Progenitor cell of endocrine pancreas (in vitro differentiated cells): ENCODE results near the gene SIAH1. TPM values are rescaled to one million over a fixed set of nuclear protein-coding genes. Genes with fewer than 3 reads are reported as not detected.
A peak's percentile ranks its signal among the peaks of the same experiment; 100 is the strongest.

Experiments used
- DNase-seq: peaks from one replicate; pipeline ENCODE4 v3.0.0; 2021; ENCODE audit warnings: low spot score; ENCODE audit not compliant: unreplicated experiment
- H3K27ac Mint-ChIP-seq: 2 replicates; pipeline ENCODE4 v1.8.0; 2021; ENCODE audit warnings: mild to moderate bottlenecking, moderate library complexity, mixed read lengths
- H3K27me3 Mint-ChIP-seq: 2 replicates; pipeline ENCODE4 v1.8.0; 2021; ENCODE audit warnings: mixed read lengths
- H3K36me3 Mint-ChIP-seq: 2 replicates; pipeline ENCODE4 v1.8.0; 2022; ENCODE audit warnings: mixed read lengths; ENCODE audit not compliant: insufficient read depth
- H3K4me1 Mint-ChIP-seq: 2 replicates; pipeline ENCODE4 v1.8.0; 2021; ENCODE audit warnings: low read depth, mixed read lengths
- H3K4me3 Mint-ChIP-seq: 2 replicates; pipeline ENCODE4 v1.8.0; 2021; ENCODE audit warnings: low read depth, mild to moderate bottlenecking, moderate library complexity, mixed read lengths
- H3K9me3 Mint-ChIP-seq: 2 replicates; pipeline ENCODE4 v1.8.0; 2021; ENCODE audit warnings: low read depth, mixed read lengths
- CTCF ChIP-seq: fragments of 200-600 bp; sonication (generic); IDR thresholded peaks from one replicate; pipeline ENCODE4 v1.5.0; 2021; ENCODE audit warnings: antibody characterized with exemption, mild to moderate bottlenecking; ENCODE audit not compliant: unreplicated experiment
- total RNA-seq: library from RNA; stranded (reverse); gene quantifications from 2 replicates; pipeline ENCODE4 v1.2.1, GENCODE V29; 2021

SIAH1 gene
- total RNA-seq, 1 donor from 2014 or later, result 40.5 TPM

DNA sequence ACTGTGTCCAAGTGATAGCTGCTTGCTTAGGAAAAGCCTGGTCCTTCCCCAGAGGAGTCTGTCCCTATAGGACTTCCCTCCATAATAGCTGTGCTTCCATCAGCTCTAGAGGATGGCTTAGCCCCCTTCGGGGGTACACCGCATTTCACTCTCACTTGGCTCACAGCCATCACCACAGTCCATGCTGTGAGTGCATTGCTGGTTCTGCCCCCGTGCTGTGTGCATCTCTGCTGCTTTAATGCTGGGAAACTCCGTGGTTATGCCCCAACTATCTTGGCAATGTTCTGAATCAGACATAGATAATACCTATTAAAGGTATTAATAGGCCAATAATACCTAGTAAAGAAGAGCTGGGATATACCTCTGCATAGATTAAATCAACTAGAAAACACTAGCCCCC, 58.3 kb downstream of the SIAH1 start:
- H3K4me3 Mint-ChIP-seq, result no peak overlapping the region
- no peak overlapping the region for H3K27ac Mint-ChIP-seq
- no peaks in the 10 kb centered on the region for H3K9me3 Mint-ChIP-seq
- peaks cover 9% of the 10 kb centered on the region for H3K36me3 Mint-ChIP-seq
- DNase-seq, result no peak
- TF ChIP-seq CTCF, result no peak
- H3K4me1 Mint-ChIP-seq, result no peaks in the 10 kb centered on the region
- no peaks in the 10 kb centered on the region for H3K27me3 Mint-ChIP-seq

DNA sequence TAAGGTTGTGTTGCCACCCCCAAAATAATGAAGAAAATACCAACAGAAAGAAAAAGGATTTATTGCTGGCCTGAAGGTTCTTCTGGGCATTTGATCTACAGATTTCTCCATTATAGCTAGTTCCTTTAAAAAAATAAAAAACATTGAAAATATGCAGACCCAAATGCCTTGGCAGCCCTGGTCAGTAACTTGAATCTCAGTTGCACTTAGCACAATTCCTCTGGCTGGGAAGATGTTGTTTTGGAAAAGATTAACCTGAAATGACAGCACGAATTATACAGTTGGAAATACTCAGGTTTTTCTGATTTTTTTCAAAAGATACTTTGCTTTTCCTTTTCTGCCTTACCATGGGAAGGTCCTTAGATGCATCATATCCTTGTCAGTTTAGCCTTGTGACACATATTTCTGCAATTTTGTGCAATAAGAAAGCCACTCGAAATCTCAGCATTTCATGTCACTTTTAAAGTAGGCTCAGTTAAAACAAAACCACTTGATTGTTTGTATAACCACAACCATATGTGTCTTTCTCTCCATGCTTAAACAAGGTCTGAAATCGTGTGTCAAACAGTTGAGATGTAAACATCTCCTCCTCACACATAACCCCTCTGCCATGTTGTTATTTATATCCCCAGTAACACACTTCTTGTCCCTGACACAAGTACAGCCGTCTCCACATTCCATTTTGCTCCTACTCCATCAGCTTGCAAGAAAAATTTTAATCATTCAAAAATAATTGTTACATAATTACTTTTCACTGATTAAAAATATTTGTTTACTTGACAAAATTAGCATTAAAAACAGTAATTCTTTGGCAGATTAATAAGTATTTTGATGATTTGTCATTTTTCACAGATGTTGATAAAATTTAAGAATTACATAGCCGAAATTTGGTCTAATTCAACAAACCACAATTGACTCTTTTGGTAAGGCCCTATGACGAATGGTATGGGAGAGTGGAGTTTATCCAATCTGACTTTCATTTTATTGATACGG, 61.1 kb downstream of the SIAH1 start:
- no peaks in the 10 kb centered on the region for H3K27me3 Mint-ChIP-seq
- TF ChIP-seq CTCF, result no peak
- H3K9me3 Mint-ChIP-seq, result no peaks in the 10 kb centered on the region
- peak overlapping the region; percentile 28 for H3K27ac Mint-ChIP-seq
- DNase-seq, result no peak
- no peak overlapping the region for H3K4me3 Mint-ChIP-seq
- H3K36me3 Mint-ChIP-seq, result peaks cover 5% of the 10 kb centered on the region
- H3K4me1 Mint-ChIP-seq, result no peaks in the 10 kb centered on the region

DNA sequence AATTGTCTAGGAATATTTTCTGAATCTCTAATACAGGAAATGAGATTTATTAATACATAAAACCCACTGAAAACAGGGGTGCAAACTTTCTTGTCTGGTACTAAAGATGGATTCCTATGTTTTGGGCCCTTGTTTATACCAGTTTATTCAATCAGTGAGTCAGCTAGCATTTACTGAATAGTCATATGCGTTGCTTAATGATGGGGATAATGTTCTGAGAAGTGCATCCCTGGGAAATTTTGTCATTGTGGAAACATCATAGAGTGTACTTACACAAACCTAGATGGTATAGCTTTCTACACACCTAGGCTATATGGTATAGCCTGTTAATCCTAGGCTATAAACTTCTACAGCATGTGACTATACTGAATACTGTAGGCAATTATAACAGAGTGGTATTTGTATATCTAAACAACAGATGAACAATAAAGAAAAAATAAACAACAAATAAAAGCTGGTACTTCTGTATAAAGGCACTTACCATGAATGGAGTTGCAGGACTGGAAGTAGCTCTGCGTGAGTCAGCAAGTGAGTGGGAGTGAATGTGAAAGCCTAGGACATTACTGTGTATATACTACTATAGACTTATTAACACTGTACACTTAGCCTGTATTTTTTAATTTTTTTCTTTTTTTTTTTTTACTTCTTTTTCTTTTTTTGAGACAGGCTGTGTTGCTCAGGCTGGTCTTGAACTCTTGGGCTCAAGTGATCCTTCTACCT, 63.7 kb downstream of the SIAH1 start:
- Mint-ChIP-seq H3K4me3 (no peak overlapping the region), H3K4me1 (no peaks in the 10 kb centered on the region), H3K36me3 (peaks cover 8% of the 10 kb centered on the region), H3K27me3 (no peaks in the 10 kb centered on the region), H3K27ac (no peak overlapping the region), H3K9me3 (no peaks in the 10 kb centered on the region)
- no peak for TF ChIP-seq CTCF
- DNase-seq, result no peak

DNA sequence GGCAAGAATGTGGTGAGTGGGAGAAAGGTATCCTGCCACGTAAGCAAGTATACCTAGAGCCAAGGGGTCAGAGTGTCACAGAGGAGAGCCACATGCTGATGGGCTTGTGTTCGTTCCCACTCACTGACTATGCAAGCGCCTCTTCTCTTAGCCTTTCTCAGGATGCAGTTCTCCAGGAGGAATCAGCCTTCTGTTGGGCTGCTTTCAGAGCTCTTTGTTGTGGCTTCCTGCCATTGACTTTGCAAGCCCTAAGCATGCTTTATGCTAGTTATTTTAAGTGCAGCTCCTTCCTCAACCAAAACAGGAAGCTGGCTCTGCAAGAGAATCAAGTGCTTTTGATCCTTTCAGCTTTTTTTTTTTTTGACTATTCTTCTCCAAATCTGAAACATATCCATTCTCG, 66.6 kb downstream of the SIAH1 start:
- Mint-ChIP-seq H3K36me3 (peaks cover 17% of the 10 kb centered on the region), H3K4me1 (no peaks in the 10 kb centered on the region), H3K27ac (no peak overlapping the region), H3K4me3 (no peak overlapping the region), H3K27me3 (no peaks in the 10 kb centered on the region), H3K9me3 (peaks cover 6% of the 10 kb centered on the region)
- TF ChIP-seq CTCF, result no peak
- DNase-seq, result no peak

GRCh38 chr16:48317614-48318315, 67.4 kb downstream of the SIAH1 start:
- Mint-ChIP-seq H3K4me3 (no peak overlapping the region), H3K27ac (no peak overlapping the region), H3K27me3 (no peaks in the 10 kb centered on the region), H3K36me3 (peaks cover 23% of the 10 kb centered on the region), H3K4me1 (no peaks in the 10 kb centered on the region), H3K9me3 (peaks cover 12% of the 10 kb centered on the region)
- TF ChIP-seq CTCF, result no peak
- DNase-seq, result no peak
